ENCODE measurements around the gene ANKRD44. TPM values are rescaled to one million over a fixed set of nuclear protein-coding genes. Genes with fewer than 3 reads are reported as not detected.

ANKRD44 gene
- total RNA-seq, 4 donors from 2014 or later = 22.8 to 69.1 (median 37.5) TPM

GRCh38 chr2:197195518-197195917, 115.1 kb downstream of the ANKRD44 start:
- TF ChIP-seq CTCF (IDR thresholded peaks at IDR 0.05; ENCODE audit: low read depth) = no peak

- no peak for TF ChIP-seq CTCF (IDR thresholded peaks at IDR 0.05; ENCODE audit: low read depth)
Measured at GRCh38 chr2:197191940-197192322, 118.6 kb downstream of the ANKRD44 start.

GRCh38 chr2:197191177-197191939, 119.2 kb downstream of the ANKRD44 start:
- TF ChIP-seq CTCF (IDR thresholded peaks at IDR 0.05; ENCODE audit: low read depth) = no peak

GRCh38 chr2:197190100-197190432, 120.5 kb downstream of the ANKRD44 start:
- TF ChIP-seq CTCF (IDR thresholded peaks at IDR 0.05; ENCODE audit: low read depth) = no peak

- TF ChIP-seq CTCF (IDR thresholded peaks at IDR 0.05; ENCODE audit: low read depth) = no peak
Measured at GRCh38 chr2:197189426-197190099, 121.0 kb downstream of the ANKRD44 start.

GRCh38 chr2:197185676-197186075, 124.9 kb downstream of the ANKRD44 start:
- no peak for TF ChIP-seq CTCF (IDR thresholded peaks at IDR 0.05; ENCODE audit: low read depth)

GRCh38 chr2:197184959-197185586, 125.5 kb downstream of the ANKRD44 start:
- no peak for TF ChIP-seq CTCF (IDR thresholded peaks at IDR 0.05; ENCODE audit: low read depth)
